Prostate gland (tissue), 2 donors: Measurements from ENCODE around the gene AIFM2.

Source experiments
- CTCF ChIP-seq, 4 experiments: fragments of 200-600 bp in 2 of 4; fragments of 450-650 bp in 2 of 4; sonication (generic) in 2 of 4; IDR thresholded peaks; 1 replicate in 3 of 4; 2 replicates in 1 of 4; pipeline ENCODE4 v1.5.1; 2016 to 2019; ENCODE audit warnings: antibody characterized with exemption in 4 of 4, mild to moderate bottlenecking in 2 of 4, moderate library complexity in 2 of 4
- POLR2A ChIP-seq: fragments of 450-650 bp; IDR thresholded peaks from one replicate; pipeline ENCODE4 v1.6.1; 2016; ENCODE audit warnings: antibody characterized with exemption, mild to moderate bottlenecking
- POLR2AphosphoS5 ChIP-seq: sonication (generic); formaldehyde crosslinking; IDR thresholded peaks from one replicate; pipeline ENCODE4 v1.6.1; 2017; ENCODE audit warnings: antibody characterized with exemption

DNA sequence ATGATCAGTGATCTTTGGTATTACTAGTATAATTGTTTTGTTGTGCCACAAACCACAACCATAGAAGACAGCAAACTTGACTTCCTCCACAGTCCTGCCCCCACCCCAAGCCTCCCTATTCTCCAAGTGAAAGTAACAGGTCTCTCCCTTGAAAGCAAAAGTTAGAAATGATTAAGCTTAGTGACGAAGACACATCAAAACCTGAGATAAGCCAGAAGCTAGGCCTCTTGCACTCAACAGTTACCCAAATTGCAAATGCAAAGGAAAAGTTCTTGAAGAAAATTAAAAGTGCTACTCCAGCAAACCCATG, 30.2 kb upstream of the AIFM2 start:
- no peak for TF ChIP-seq CTCF (IDR thresholded peaks at IDR 0.05)
- TF ChIP-seq POLR2A, result no peak
- TF ChIP-seq POLR2AphosphoS5, result no peak
